ENCODE data around the gene THAP3. TPM values are rescaled to one million over a fixed set of nuclear protein-coding genes. Genes with fewer than 3 reads are reported as not detected.

THAP3 gene
- total RNA-seq, 4 donors from 2014 or later, result 16.7 to 31.0 (median 24.2) TPM

GRCh38 chr1:6613361-6614018, 11.2 kb upstream of the THAP3 start, which contains the start of gene PHF13:
Gene PHF13, plus strand, starts transcription at chr1:6613731. Its CDS starts 336 bp downstream, at chr1:6614067.
- H3K27me3 ChIP-seq, result no peaks in the 10 kb centered on the region
- H3K9me3 ChIP-seq, result no peaks in the 10 kb centered on the region
- H3K4me3 ChIP-seq, result peak within 1 kb of the TSS; percentile 90 to 100 (median 95)
- peaks cover 35 to 37% of the 10 kb centered on the region in 2 donors for H3K4me1 ChIP-seq
- TF ChIP-seq POLR2A (IDR thresholded peaks at IDR 0.05), result peak; percentile 89
- TF ChIP-seq CTCF (IDR thresholded peaks at IDR 0.05 in 4 of 5, conservative IDR thresholded peaks at IDR 0.05 in 1 of 5), result peak in 1 of 5 experiments; percentile 11
- ATAC-seq (peak; percentile 81), DNase-seq (peak; percentile 99 to 100)
- in situ Hi-C loops (cut with MboI; ENCODE audit: low sequenced_read_pairs in 4 of 4) (no loop called here), intact Hi-C loops (cut with DNase I; ENCODE audit: low total_unique reads) (loop anchor here (1.0 kb wide), 3 partner anchors 10 to 34 kb away; partner anchors contain the start of gene ZBTB48)
- H3K36me3 ChIP-seq, result no peaks in the 10 kb centered on the region
- H3K27ac ChIP-seq, result peak within 1 kb of the TSS; percentile 97 to 100 (median 98)

- intact Hi-C loops (cut with DNase I; ENCODE audit: low total_unique reads), result no loop called here
- peaks cover 0 to 2% of the 10 kb centered on the region in 2 donors for H3K36me3 ChIP-seq
- DNase-seq (peak in 1 of 2 donors; percentile 45), ATAC-seq (peak in 1 of 2 donors; percentile 13)
- H3K4me3 ChIP-seq, result peak overlapping the region; percentile 90 to 100 (median 94)
- peak overlapping the region; percentile 95 to 99 (median 96) for H3K27ac ChIP-seq
- H3K9me3 ChIP-seq, result no peaks in the 10 kb centered on the region
- TF ChIP-seq POLR2A (IDR thresholded peaks at IDR 0.05) (no peak), CTCF (IDR thresholded peaks at IDR 0.05 in 4 of 5, conservative IDR thresholded peaks at IDR 0.05 in 1 of 5) (no peak)
- in situ Hi-C loops (cut with MboI; ENCODE audit: low sequenced_read_pairs in 4 of 4), result no loop called here
- H3K4me1 ChIP-seq, result peaks cover 27 to 31% of the 10 kb centered on the region in 2 donors
- H3K27me3 ChIP-seq, result no peaks in the 10 kb centered on the region
These were observed 10.4 kb upstream of the THAP3 start for GRCh38 chr1:6614019-6614928.

GRCh38 chr1:6614929-6615785, 9.5 kb upstream of the THAP3 start:
- H3K36me3 ChIP-seq, result peaks cover 0 to 9% of the 10 kb centered on the region in 2 donors
- H3K4me1 ChIP-seq, result peaks cover 18 to 22% of the 10 kb centered on the region in 2 donors
- no peaks in the 10 kb centered on the region for H3K9me3 ChIP-seq
- in situ Hi-C loops (cut with MboI; ENCODE audit: low sequenced_read_pairs in 4 of 4), result no loop called here
- H3K27ac ChIP-seq, result peak overlapping the region; percentile 95 to 99 (median 96)
- peak overlapping the region; percentile 90 to 100 (median 94) for H3K4me3 ChIP-seq
- ATAC-seq (no peak), DNase-seq (no peak)
- no peak for TF ChIP-seq CTCF (IDR thresholded peaks at IDR 0.05 in 4 of 5, conservative IDR thresholded peaks at IDR 0.05 in 1 of 5)
- no peaks in the 10 kb centered on the region for H3K27me3 ChIP-seq
- intact Hi-C loops (cut with DNase I; ENCODE audit: low total_unique reads), result no loop called here

- TF ChIP-seq CTCF (IDR thresholded peaks at IDR 0.05 in 4 of 5, conservative IDR thresholded peaks at IDR 0.05 in 1 of 5) (no peak), POLR2A (IDR thresholded peaks at IDR 0.05) (no peak)
These were observed 5.6 kb upstream of the THAP3 start for GRCh38 chr1:6619045-6619444.

More at GRCh38 chr1:6619045-6619444, 5.6 kb upstream of the THAP3 start:
- in situ Hi-C loops (cut with MboI; ENCODE audit: low sequenced_read_pairs in 4 of 4), result no loop called here
- H3K4me1 ChIP-seq, result peaks cover 5 to 7% of the 10 kb centered on the region in 2 donors
- intact Hi-C loops (cut with DNase I; ENCODE audit: low total_unique reads), result no loop called here
- no peak overlapping the region for H3K27ac ChIP-seq
- no peaks in the 10 kb centered on the region for H3K9me3 ChIP-seq
- no peak for ATAC-seq
- H3K27me3 ChIP-seq, result no peaks in the 10 kb centered on the region
- no peak for DNase-seq
- peaks cover 0 to 33% of the 10 kb centered on the region in 2 donors for H3K36me3 ChIP-seq
- no peak overlapping the region for H3K4me3 ChIP-seq

Measured in gastrocnemius medialis (tissue), 4 donors.